Endodermal cell (in vitro differentiated cells): ENCODE results near the gene PRKCE. TPM values are rescaled to one million over a fixed set of nuclear protein-coding genes. Genes with fewer than 3 reads are reported as not detected.

Source experiments
- DNase-seq: peaks from one replicate; pipeline ENCODE4 v3.0.0-alpha.2; 2017
- H3K27ac ChIP-seq: 2 replicates; pipeline ENCODE4 v1.5.1; 2013; ENCODE audit warnings: mild to moderate bottlenecking, low read depth, low read length, moderate library complexity
- H3K27me3 ChIP-seq: 2 replicates; pipeline ENCODE4 v1.6.1; 2013; ENCODE audit warnings: mild to moderate bottlenecking, low read length, moderate library complexity; ENCODE audit not compliant: insufficient read depth, control insufficient read depth, poor library complexity, severe bottlenecking
- H3K36me3 ChIP-seq: 2 replicates; pipeline ENCODE4 v1.7.0; 2013; ENCODE audit warnings: mild to moderate bottlenecking, low read length, moderate library complexity; ENCODE audit not compliant: control insufficient read depth, insufficient read depth
- H3K4me1 ChIP-seq: one replicate; pipeline ENCODE4 v1.7.0; 2013; ENCODE audit warnings: low read length; ENCODE audit not compliant: control insufficient read depth, insufficient read depth
- H3K4me3 ChIP-seq: 2 replicates; pipeline ENCODE4 v1.5.1; 2013; ENCODE audit warnings: mild to moderate bottlenecking, low read length, moderate library complexity
- H3K9ac ChIP-seq: 2 replicates; pipeline ENCODE4 v1.6.1; 2013; ENCODE audit warnings: mild to moderate bottlenecking, low read length, moderate library complexity; ENCODE audit not compliant: poor library complexity, severe bottlenecking; ENCODE audit errors: extremely low read depth
- H3K9me3 ChIP-seq: 2 replicates; pipeline ENCODE4 v1.6.1; 2013; ENCODE audit warnings: mild to moderate bottlenecking, low read length, moderate library complexity; ENCODE audit not compliant: control insufficient read depth
- H3K27ac Mint-ChIP-seq: 2 replicates; pipeline ENCODE4 v1.8.0; 2020; ENCODE audit warnings: mixed read lengths
- H3K27me3 Mint-ChIP-seq: 2 replicates; pipeline ENCODE4 v1.8.0; 2021; ENCODE audit warnings: mild to moderate bottlenecking, mixed read lengths; ENCODE audit not compliant: insufficient read depth
- H3K36me3 Mint-ChIP-seq: 2 replicates; pipeline ENCODE4 v1.8.0; 2020; ENCODE audit warnings: low read depth, mixed read lengths
- H3K4me1 Mint-ChIP-seq: 2 replicates; pipeline ENCODE4 v1.8.0; 2020; ENCODE audit warnings: mixed read lengths
- H3K4me3 Mint-ChIP-seq: 2 replicates; pipeline ENCODE4 v1.8.0; 2020; ENCODE audit warnings: mild to moderate bottlenecking, moderate library complexity, mixed read lengths
- H3K9me3 Mint-ChIP-seq: 2 replicates; pipeline ENCODE4 v1.8.0; 2020; ENCODE audit warnings: mild to moderate bottlenecking, mixed read lengths
- CTCF ChIP-seq: fragments of 200-600 bp; sonication (generic); conservative IDR thresholded peaks from 2 replicates; pipeline ENCODE4 v1.5.0; 2021; ENCODE audit warnings: antibody characterized with exemption, mild to moderate bottlenecking
- WGBS, 2 experiments: methylation state at CpG; one replicate each; pipeline versions ENCODE4 v1.1.5 to v1.1.7; 2013; ENCODE audit warnings: missing lambda C conversion rate in 2 of 2, mixed read lengths in 1 of 2; ENCODE audit not compliant: insufficient coverage in 1 of 2, insufficient read length in 1 of 2; 5-methylcytosine and 5-hydroxymethylcytosine counted together
- total RNA-seq, 2 donors: library from RNA; stranded (reverse); fragmentation: NEBNext Ultra II Directional in 1 of 2; extraction: Animal tissue kit (Norgen Biotek cat#: 25700) in 1 of 2; gene quantifications; 2 replicates in 1 of 2; 3 replicates in 1 of 2; pipeline ENCODE4 v1.2.1, GENCODE V29; 2021

Gene PRKCE
- total RNA-seq, 2 donors from 2014 or later = 1.4 to 1.7 TPM

DNA sequence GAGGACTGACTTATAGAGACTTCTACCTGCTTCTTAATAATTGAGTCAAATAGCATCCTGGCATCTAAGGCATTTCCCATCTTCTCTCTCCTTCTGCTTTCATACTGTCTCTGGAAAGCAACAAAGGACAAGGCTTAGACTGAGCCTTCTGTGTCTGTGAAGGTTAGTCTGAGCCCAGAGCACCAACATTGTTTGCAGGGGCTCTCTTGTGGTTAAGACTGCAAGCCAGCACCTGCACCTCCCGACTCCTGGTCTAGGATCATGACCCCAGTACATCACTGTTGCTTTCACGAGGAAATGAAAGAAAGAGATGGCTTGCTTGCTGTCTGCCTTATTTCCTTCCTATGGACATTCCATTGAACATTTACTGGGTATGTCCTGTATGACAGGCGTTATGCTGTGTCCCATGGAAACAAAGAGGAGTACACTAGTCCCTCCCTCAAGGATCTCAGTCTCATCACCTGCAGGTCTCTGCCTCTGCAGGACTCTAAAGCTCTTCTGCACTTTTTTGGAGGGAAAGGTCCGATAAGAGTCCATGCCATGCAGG is 330.0 kb downstream of the PRKCE start:
- H3K4me1 ChIP-seq = no peaks in the 10 kb centered on the region
- peak; percentile 23 for DNase-seq
- Mint-ChIP-seq H3K36me3 (no peaks in the 10 kb centered on the region), H3K27ac (no peak overlapping the region), H3K4me3 (no peak overlapping the region), H3K27me3 (no peaks in the 10 kb centered on the region), H3K4me1 (no peaks in the 10 kb centered on the region), H3K9me3 (no peaks in the 10 kb centered on the region)
- 84 to 92% methylated on average over 4 of the region's 4 CpGs for WGBS, 2 experiments
- H3K27me3 ChIP-seq = no peaks in the 10 kb centered on the region
- H3K27ac ChIP-seq = no peak overlapping the region
- no peaks in the 10 kb centered on the region for H3K36me3 ChIP-seq
- no peak for TF ChIP-seq CTCF
- H3K9ac ChIP-seq = no peak overlapping the region
- H3K4me3 ChIP-seq = no peak overlapping the region
- H3K9me3 ChIP-seq = no peaks in the 10 kb centered on the region

GRCh38 chr2:45982096-45982495 is 330.6 kb downstream of the PRKCE start:
- no peaks in the 10 kb centered on the region for H3K36me3 ChIP-seq
- peak; percentile 13 for DNase-seq
- H3K4me1 Mint-ChIP-seq = no peaks in the 10 kb centered on the region
- no peak for TF ChIP-seq CTCF
- no peak overlapping the region for H3K4me3 Mint-ChIP-seq
- H3K4me1 ChIP-seq = no peaks in the 10 kb centered on the region
- H3K9me3 Mint-ChIP-seq = no peaks in the 10 kb centered on the region
- H3K27me3 Mint-ChIP-seq = no peaks in the 10 kb centered on the region
- H3K9ac ChIP-seq = no peak overlapping the region
- no peaks in the 10 kb centered on the region for H3K36me3 Mint-ChIP-seq
- no peak overlapping the region for H3K27ac Mint-ChIP-seq
- no peak overlapping the region for H3K4me3 ChIP-seq
- no peaks in the 10 kb centered on the region for H3K27me3 ChIP-seq
- 86 to 98% methylated on average over 5 to 7 of the region's 7 CpGs for WGBS, 2 experiments
- H3K27ac ChIP-seq = no peak overlapping the region
- H3K9me3 ChIP-seq = no peaks in the 10 kb centered on the region

- Histone ChIP-seq H3K36me3 (no peaks in the 10 kb centered on the region), H3K9me3 (no peaks in the 10 kb centered on the region), H3K9ac (no peak overlapping the region), H3K4me1 (no peaks in the 10 kb centered on the region), H3K27me3 (no peaks in the 10 kb centered on the region), H3K4me3 (no peak overlapping the region), H3K27ac (no peak overlapping the region)
- DNase-seq = peak; percentile 44
- no peaks in the 10 kb centered on the region for H3K4me1 Mint-ChIP-seq
- no peak for TF ChIP-seq CTCF
- H3K36me3 Mint-ChIP-seq = no peaks in the 10 kb centered on the region
- H3K27me3 Mint-ChIP-seq = no peaks in the 10 kb centered on the region
- H3K4me3 Mint-ChIP-seq = no peak overlapping the region
- H3K9me3 Mint-ChIP-seq = no peaks in the 10 kb centered on the region
- 88 to 89% methylated on average over 5 to 7 of the region's 7 CpGs for WGBS, 2 experiments
- H3K27ac Mint-ChIP-seq = no peak overlapping the region
Measured at GRCh38 chr2:45983213-45983612, 331.7 kb downstream of the PRKCE start.
